Hippocampal formation (tissue), 2 donors: Measurements from ENCODE around the gene SOX15.

Experiments
- DNase-seq, 2 donors: peaks; one replicate each; lab custom pipeline; 2025; lab: John Stamatoyannopoulos, UW

The SOX15 gene

DNA sequence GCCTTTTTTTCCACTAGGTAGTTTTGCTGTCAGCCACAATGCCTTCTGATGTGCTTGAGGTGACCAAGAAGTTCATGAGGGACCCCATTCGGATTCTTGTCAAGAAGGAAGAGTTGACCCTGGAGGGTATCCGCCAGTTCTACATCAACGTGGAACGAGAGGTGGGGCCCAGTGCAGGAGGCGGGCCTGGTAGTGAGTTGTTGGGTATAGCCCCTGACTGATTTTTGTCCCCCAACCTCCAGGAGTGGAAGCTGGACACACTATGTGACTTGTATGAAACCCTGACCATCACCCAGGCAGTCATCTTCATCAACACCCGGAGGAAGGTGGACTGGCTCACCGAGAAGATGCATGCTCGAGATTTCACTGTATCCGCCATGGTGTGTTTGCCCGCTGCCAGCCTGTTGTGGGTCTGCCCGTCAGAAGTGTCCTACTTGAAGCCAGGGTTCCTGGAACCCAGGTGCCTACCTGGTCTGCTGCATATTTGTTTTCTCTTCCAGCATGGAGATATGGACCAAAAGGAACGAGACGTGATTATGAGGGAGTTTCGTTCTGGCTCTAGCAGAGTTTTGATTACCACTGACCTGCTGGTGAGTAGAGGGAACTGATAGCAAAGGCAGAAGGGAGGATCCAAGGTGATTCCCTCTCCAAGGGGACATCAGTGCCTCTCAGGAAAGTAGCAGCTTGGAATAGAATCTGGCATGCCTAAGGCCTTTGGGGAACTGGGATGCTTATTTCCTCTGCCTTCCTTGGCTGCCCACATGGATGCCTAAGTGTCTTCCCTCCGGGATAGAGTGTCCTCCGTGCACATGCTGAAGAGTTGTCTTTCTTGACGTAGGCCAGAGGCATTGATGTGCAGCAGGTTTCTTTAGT lies 12.3 kb downstream of the SOX15 start:
- no peak for DNase-seq

DNA sequence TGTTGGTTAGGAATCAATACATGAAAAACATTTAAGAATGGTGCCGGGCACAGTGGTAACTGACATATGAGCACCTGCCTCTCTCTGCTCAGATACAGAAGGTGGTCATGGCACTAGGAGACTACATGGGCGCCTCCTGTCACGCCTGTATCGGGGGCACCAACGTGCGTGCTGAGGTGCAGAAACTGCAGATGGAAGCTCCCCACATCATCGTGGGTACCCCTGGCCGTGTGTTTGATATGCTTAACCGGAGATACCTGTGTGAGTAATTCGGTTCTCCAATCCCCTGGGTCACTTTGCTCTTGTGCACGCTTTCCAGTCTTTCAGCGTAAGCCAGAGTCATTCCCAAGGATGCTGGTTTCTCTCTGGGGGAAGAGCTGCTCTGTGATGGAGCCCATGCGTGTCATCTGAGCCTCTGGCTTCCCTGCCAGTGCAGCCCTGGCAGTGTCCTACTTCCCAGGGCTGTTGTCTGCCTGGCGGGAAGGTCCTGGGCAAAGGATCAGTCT lies 13.4 kb downstream of the SOX15 start:
- no peak for DNase-seq

DNA sequence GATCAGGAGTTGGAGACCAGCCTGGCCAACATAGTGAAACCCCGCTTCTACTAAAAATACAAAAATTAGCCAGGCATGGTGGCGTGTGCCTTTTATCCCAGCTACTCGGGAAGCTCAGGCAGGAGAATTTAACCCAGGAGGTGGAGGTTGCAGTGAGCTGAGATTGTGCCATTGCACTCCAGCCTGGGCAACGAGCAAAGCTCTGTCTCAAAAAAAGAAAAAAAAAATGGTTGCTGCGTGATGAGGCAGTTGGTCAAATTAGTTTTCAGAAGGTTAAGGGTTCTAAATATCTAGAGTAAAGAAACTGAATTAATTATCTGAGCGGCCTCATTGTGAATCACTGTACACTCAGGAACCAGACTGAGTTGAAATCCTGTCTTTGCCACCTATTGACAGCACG lies 13.9 kb downstream of the SOX15 start:
- no peak for DNase-seq

DNA sequence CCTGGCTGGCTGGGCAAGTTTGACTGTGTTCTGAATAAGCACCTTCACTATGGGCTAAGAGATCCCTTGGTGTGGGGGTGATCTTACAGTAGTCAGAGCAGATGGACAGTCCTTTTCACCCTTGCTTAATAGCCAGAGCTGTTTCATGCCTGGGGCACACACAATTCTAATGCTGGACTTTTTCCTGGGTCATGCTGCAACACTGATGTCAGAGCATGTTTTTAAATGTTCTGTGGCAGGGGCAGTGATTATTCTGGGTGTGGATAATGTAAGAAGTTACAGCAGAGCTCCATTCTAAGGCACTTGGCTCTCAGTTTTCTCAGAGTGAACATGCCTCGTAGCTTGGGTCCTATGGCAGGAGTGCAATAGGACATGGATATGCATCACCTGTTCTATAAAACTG lies 14.4 kb downstream of the SOX15 start:
- DNase-seq, result no peak

DNA sequence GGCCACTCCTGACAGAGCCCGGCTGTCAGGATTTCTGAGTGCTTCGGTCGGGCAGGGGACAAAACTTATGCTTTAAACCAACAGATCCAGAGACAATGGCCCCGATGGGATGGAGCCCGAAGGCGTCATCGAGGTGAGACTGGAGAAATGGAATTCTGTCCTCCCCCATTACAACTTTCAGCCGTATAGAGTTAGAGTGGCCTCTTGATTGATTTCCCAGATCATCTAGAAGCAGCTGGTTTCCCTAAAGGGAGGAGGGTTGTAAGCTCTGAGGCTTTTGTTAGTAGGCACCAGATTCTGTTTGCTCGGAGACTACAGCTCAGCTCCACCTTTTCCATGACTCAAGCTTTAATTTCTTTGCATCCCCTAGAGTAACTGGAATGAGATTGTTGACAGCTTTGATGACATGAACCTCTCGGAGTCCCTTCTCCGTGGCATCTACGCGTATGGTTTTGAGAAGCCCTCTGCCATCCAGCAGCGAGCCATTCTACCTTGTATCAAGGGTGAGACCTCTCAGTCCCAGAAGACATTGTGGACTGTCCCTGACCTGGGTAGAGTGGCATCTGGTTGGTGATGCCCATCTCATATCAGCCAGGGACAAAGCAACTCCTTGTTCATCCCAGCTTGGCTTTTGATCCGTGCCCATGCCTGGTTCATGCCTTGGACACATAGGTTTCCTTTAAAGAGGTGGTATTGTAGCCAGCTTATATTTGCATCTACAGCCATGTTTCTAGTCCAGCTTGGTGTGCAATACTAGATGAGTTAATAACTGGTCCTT lies 15.5 kb downstream of the SOX15 start:
- no peak for DNase-seq

DNA sequence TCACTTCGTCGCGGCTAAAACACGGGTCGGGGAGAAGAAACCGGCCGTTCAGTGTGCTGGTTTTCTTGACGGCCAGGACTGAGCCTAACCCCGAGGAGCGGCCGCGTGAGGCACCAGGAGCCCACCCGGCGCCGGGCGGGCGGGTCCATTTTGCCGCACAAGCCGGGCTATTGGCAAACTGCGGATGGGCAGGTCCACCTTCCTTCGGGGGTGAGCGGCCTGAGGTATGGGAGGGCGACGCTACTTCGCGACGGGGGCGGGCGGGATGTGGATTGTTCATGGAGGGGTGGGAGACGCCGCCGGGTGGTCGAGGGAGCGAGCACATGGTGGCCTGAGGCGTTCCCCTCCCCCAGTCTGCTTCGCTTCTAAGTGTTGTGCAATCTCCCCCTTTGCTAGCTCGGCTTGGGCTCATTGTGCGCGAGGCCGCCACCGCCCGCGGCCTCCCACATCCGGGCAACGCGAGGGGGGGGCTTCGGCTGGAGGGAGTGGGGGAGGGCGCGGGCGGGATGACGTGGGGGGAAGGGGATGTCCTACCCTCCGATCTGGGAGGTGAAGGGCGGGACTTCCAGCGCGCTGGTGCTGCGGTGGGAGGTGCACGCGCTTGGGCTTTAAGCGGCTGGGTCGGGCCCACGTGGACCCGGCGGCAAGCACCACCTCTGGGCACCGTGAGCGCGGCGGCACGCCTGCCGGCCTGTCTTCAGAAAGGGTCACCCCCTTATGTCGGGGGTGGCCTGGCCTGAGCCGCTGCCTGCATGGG lies 16.4 kb downstream of the SOX15 start:
- DNase-seq, result peak; percentile 83 to 85

DNA sequence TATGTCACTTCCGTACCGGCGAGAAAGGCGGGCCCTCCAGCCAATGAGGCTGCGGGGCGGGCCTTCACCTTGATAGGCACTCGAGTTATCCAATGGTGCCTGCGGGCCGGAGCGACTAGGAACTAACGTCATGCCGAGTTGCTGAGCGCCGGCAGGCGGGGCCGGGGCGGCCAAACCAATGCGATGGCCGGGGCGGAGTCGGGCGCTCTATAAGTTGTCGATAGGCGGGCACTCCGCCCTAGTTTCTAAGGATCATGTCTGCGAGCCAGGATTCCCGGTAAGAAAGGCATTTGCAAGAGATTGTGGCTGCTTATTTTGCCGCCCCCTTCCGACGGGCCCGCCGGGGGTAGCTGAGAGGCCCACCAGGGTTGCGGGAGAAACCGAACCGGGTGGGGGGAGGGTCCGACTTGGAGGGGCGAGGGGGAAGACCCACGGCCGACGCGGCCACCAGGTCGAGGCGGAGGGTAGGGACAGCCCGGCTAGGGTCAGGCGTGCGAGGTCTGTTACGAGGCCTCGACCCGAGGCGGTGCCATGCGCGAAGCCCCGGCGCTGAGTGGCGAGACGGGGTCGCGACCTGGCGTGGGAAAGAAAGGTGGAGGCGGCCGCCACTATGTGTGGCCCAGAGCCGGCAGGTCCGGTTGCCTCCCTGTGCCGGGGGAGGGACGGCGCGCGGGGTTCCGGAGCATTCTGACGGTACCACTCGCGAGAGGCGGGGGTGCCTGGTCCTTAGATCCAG lies 17.1 kb downstream of the SOX15 start:
- peak; percentile 99 to 100 for DNase-seq

DNA sequence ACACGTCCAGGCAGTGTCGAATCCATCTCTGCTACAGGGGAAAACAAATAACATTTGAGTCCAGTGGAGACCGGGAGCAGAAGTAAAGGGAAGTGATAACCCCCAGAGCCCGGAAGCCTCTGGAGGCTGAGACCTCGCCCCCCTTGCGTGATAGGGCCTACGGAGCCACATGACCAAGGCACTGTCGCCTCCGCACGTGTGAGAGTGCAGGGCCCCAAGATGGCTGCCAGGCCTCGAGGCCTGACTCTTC lies 17.6 kb downstream of the SOX15 start:
- no peak for DNase-seq

DNA sequence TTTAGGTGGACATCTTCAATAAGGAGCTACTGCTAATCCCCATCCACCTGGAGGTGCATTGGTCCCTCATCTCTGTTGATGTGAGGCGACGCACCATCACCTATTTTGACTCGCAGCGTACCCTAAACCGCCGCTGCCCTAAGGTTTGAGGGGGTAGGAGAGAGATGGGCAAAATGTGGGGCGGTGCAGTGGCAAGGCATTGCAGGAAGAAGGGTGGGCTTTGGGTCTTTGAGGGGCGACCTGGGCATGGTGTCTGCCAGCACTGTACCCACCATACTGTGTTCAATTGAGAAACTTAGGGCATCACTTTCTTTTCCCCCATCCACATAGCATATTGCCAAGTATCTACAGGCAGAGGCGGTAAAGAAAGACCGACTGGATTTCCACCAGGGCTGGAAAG lies 19.5 kb downstream of the SOX15 start:
- DNase-seq, result no peak

DNA sequence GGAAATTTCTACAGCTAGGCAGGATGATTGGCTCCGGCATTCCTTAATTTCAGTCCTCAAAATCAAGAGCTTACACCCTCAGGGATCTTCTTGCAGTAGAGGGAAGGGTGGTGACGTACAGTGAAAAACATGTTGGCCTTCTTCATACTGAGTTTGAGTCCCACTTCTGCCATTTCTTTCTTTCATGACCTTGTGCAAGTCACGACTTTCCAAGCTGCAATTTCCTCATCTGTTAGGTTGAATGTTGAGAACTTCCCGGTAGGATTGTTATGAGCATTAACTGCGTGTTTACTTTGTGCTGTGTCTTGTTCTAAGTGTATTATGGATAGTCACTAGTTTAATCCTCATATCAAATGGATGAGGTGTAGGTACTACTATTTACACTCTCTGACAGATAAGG lies 20.3 kb downstream of the SOX15 start:
- DNase-seq, result no peak

DNA sequence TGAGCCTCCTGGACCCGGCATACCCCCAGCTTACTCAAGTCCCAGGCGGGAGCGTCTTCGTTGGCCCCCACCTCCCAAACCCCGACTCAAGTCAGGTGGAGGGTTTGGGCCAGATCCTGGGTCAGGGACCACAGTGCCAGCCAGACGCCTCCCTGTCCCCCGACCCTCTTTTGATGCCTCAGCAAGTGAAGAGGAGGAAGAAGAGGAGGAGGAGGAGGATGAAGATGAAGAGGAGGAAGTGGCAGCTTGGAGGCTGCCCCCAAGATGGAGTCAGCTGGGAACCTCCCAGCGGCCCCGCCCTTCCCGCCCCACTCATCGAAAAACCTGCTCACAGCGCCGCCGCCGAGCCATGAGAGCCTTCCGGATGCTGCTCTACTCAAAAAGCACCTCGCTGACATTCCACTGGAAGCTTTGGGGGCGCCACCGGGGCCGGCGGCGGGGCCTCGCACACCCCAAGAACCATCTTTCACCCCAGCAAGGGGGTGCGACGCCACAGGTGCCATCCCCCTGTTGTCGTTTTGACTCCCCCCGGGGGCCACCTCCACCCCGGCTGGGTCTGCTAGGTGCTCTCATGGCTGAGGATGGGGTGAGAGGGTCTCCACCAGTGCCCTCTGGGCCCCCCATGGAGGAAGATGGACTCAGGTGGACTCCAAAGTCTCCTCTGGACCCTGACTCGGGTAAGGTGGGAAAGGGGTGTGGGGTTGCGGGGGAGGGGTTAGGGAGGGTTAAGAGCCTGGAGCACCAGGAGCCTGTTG lies 26.6 kb downstream of the SOX15 start:
- no peak for DNase-seq

DNA sequence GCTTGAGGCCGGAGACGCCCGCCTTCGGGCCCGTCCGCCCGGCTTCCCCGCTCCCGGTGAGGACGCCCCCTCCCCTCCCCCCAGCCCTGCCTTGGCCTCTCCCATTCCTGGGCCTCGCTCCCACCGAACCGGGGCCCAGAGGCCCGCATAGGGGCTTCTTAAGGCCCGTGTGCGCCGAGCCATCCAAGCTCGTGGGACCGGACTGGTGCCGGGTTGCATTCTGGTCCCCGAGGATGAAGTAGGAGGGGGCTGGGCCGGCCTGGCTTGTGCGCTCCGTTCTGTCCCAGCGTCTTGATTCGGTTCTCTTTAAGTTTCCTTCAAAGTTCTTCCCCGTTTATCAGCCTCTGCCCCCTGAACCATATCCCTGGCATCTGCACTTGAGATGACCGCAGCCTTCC lies 27.7 kb downstream of the SOX15 start:
- DNase-seq, result no peak

DNA sequence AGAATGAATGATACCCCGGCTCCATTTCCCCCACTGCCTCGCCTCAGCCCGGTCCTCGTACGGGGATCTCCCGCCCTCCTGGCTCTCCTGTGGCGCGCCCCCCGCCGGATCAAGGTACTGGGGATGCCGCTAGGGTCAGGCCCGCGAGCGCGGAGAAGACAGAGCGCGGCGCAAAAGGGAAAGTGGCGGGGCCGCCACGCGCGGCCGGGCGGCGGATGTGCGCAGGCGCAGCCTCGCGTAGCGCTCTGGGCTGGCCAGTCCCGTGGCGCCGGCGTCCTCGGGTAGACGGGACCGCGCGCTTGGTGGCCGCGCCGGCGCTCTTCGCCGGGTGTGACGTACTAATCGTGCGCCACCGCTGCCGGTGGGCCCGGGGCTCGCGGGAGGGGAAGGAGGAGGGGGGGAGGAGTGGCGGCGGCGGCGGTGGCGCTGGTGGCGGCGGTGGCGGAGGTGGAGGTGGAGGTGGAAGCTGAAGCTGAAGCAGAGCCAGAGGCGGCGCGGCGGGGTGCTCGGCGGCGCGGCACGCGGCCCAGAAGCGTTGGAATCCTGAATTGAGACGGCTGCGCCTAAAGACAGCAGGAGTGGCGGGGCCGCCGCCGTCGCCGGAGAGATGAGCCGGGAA lies 28.2 kb downstream of the SOX15 start, which contains the start of gene SENP3:
Gene SENP3, plus strand, starts transcription at position 331 of the 619 bp plus-strand sequence. CDS start 1,158 bp downstream, outside the sequence.
- peak; percentile 74 to 80 for DNase-seq

DNA sequence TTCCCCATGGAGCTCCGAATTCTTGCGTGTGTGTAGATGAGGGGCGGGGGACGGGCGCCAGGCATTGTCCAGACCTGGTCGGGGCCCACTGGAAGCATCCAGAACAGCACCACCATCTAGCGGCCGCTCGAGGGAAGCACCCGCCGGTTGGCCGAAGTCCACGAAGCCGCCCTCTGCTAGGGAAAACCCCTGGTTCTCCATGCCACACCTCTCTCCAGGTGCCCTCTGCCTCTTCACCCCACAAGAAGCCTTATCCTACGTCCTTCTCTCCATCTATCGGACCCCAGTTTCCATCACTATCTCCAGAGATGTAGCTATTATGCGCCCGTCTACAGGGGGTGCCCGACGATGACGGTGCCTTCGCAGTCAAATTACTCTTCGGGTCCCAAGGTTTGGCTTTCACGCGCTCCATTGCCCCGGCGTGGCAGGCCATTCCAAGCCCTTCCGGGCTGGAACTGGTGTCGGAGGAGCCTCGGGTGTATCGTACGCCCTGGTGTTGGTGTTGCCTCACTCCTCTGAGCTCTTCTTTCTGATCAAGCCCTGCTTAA lies 28.8 kb downstream of the SOX15 start:
- DNase-seq, result peak; percentile 77 to 78

DNA sequence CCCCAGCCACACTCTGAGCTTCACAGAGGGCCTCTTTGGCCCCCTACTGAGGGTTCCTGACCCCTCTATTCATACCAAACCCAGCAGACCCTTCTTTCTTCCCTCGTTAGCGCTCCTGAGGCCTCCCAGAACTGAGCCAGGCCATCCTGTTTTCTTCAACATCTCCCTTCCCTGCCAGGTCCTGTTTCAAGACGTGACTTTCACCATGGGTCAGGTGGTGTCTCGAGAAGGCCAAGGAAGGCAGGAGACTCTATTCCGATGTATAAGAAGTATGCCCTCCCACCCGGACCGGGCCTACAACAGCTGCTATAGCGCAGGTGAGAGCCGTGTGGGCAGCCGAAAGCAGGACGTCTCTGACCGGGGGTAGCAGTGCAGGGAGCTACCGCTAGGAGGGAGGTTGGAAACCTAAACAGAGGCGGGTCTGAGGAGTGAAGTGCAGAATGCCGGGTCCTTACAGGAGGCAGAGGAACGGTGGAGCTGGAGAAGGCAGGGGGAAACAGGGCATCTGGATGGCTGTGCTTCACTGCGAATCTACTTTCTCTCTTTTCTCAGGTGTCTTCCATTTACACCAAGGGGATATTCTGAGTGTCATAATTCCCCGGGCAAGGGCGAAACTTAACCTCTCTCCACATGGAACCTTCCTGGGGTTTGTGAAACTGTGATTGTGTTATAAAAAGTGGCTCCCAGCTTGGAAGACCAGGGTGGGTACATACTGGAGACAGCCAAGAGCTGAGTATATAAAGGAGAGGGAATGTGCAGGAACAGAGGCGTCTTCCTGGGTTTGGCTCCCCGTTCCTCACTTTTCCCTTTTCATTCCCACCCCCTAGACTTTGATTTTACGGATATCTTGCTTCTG lies 29.5 kb downstream of the SOX15 start:
- no peak for DNase-seq

DNA sequence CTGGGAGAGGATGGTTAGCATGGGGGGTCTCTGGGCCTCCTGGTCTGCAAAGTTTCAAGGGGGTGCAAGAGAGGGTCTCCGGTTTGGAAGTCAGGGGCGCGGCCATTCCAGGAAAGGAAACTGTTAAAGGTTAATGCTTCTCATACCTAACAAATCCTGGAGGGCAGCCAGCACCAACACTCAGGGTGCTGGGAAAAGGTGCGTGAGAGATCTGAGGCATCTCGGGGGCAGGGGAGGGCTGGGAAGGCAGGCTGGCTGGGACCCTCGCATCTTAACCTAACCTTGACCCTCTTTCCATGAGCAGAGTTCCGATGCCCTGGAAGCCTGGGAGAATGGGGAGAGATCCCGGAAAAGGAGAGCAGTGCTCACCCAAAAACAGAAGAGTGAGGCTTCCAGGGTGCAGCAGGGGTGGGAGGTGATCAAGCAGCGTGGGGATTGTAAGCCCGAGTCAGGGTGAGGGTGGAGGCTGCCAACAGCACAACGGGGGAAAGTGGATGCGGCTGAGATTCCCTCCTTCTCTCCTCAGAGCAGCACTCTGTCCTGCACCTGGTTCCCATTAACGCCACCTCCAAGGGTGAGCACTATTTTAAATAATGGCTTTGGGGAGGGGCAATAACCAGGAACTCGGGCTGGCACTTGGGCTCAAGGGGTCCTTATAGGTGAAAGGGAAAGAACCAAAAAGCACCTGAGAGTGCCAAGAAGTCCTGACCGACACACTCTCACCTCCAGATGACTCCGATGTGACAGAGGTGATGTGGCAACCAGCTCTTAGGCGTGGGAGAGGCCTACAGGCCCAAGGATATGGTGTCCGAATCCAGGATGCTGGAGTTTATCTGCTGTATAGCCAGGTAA lies 30.3 kb downstream of the SOX15 start:
- no peak for DNase-seq

DNA sequence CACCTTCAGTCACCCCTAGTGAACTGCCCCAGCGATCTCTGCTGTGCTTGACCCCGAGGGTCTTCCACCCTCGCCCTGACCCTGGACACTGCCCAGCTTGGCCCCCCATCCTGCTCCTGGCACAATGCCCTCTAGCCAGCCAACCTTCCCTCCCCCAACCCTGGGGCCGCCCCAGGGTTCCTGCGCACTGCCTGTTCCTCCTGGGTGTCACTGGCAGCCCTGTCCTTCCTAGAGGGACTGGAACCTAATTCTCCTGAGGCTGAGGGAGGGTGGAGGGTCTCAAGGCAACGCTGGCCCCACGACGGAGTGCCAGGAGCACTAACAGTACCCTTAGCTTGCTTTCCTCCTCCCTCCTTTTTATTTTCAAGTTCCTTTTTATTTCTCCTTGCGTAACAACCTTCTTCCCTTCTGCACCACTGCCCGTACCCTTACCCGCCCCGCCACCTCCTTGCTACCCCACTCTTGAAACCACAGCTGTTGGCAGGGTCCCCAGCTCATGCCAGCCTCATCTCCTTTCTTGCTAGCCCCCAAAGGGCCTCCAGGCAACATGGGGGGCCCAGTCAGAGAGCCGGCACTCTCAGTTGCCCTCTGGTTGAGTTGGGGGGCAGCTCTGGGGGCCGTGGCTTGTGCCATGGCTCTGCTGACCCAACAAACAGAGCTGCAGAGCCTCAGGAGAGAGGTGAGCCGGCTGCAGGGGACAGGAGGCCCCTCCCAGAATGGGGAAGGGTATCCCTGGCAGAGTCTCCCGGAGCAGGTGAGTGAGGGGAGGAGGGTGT lies 31.2 kb downstream of the SOX15 start, which contains the start of gene TNFSF13:
Gene TNFSF13, plus strand, starts transcription at position 207 of the 776 bp plus-strand sequence. Its CDS starts 290 bp downstream, at position 497.
- peak in 1 of 2 donors; percentile 53 for DNase-seq
